IMR-90 (cell line): ENCODE results near the gene POLR1A. TPM values are rescaled to one million over a fixed set of nuclear protein-coding genes. Genes with fewer than 3 reads are reported as not detected.

Source experiments
- ATAC-seq: fragments of 200-7000 bp; cut with Tn5 transposase; 2 replicates; pipeline ENCODE4 v1.9.1; 2020; ENCODE audit warnings: low read depth, mild to moderate bottlenecking, moderate library complexity
- BruUV-seq: library from RNA; stranded (reverse); fragments of 400-500 nt; replicated peaks from 2 replicates; lab custom pipeline; 2021; lab: Mats Ljungman, UMichigan
- CTCF ChIA-PET: fragments of 300-600 bp; formaldehyde crosslinking; extraction: SDS; loops from one replicate; lab custom pipeline; 2021; ENCODE audit warnings: antibody characterized with exemption; lab: Yijun Ruan, JAX
- POLR2A ChIA-PET: fragments of 300-600 bp; sonication (Branson Sonifier 250); formaldehyde crosslinking; loops from one replicate; lab custom pipeline; 2022; ENCODE audit warnings: antibody characterized with exemption; ENCODE audit not compliant: unreplicated experiment; lab: Charles Lee
- DNase-seq: peaks from one replicate; pipeline ENCODE4 v3.0.0; 2013
- H2AFZ ChIP-seq: replicated peaks from 2 replicates; pipeline ENCODE3; 2013; ENCODE audit warnings: low read length, mild to moderate bottlenecking; ENCODE audit not compliant: poor library complexity
- H2AK5ac ChIP-seq: 2 replicates; pipeline ENCODE4 v1.6.1; 2013; ENCODE audit warnings: low read depth, low read length, inconsistent platforms
- H2AK9ac ChIP-seq: replicated peaks from 2 replicates; pipeline ENCODE3; 2013; ENCODE audit warnings: mild to moderate bottlenecking, low read depth, low read length, moderate library complexity; ENCODE audit not compliant: poor library complexity
- H2BK120ac ChIP-seq: 2 replicates; pipeline ENCODE4 v1.6.1; 2013; ENCODE audit warnings: low read depth, low read length, inconsistent platforms
- H2BK15ac ChIP-seq: 3 replicates; pipeline ENCODE4 v1.6.1; 2013; ENCODE audit warnings: low read depth, low read length, inconsistent platforms
- H2BK20ac ChIP-seq: 2 replicates; pipeline ENCODE4 v1.6.1; 2013; ENCODE audit warnings: low read depth, mild to moderate bottlenecking, inconsistent platforms, low read length, moderate library complexity
- H2BK5ac ChIP-seq: 2 replicates; pipeline ENCODE4 v1.6.1; 2013; ENCODE audit warnings: mild to moderate bottlenecking, low read depth, low read length, inconsistent platforms; ENCODE audit not compliant: poor library complexity, severe bottlenecking
- H3K14ac ChIP-seq: replicated peaks from 2 replicates; pipeline ENCODE4 v1.6.1; 2013; ENCODE audit warnings: low read depth, low read length, inconsistent platforms
- H3K18ac ChIP-seq: 2 replicates; pipeline ENCODE4 v1.6.1; 2013; ENCODE audit warnings: low read depth, low read length, control low read depth
- H3K23ac ChIP-seq: 2 replicates; pipeline ENCODE4 v1.6.1; 2013; ENCODE audit warnings: low read depth, low read length, inconsistent platforms
- H3K27ac ChIP-seq: 2 replicates; pipeline ENCODE4 v1.5.1; 2013; ENCODE audit warnings: mild to moderate bottlenecking, control low read depth, low read length; ENCODE audit not compliant: insufficient read depth
- H3K27me3 ChIP-seq: 2 replicates; pipeline ENCODE4 v1.6.1; 2013; ENCODE audit warnings: low read length; ENCODE audit not compliant: control insufficient read depth, insufficient read depth
- H3K36me3 ChIP-seq: 2 replicates; pipeline ENCODE4 v1.6.1; 2013; ENCODE audit warnings: low read length, mixed read lengths; ENCODE audit not compliant: control insufficient read depth, insufficient read depth
- H3K4ac ChIP-seq: 2 replicates; pipeline ENCODE4 v1.6.1; 2013; ENCODE audit warnings: low read depth, low read length, inconsistent platforms
- H3K4me1 ChIP-seq: 2 replicates; pipeline ENCODE4 v1.6.1; 2013; ENCODE audit warnings: low read length, mixed read lengths; ENCODE audit not compliant: control insufficient read depth, insufficient read depth
- H3K4me2 ChIP-seq: 2 replicates; pipeline ENCODE4 v1.6.1; 2013; ENCODE audit warnings: low read depth, mild to moderate bottlenecking, control low read depth, low read length, moderate library complexity
- H3K4me3 ChIP-seq: 2 replicates; pipeline ENCODE4 v1.5.1; 2013; ENCODE audit warnings: low read depth, mild to moderate bottlenecking, control low read depth, low read length, moderate library complexity; ENCODE audit not compliant: insufficient read depth
- H3K56ac ChIP-seq: 2 replicates; pipeline ENCODE4 v1.6.1; 2013; ENCODE audit warnings: low read length, inconsistent platforms; ENCODE audit not compliant: insufficient read depth; ENCODE audit errors: extremely low read depth
- H3K79me1 ChIP-seq, 2 experiments: 2 replicates each; pipeline ENCODE4 v1.6.1; 2013; ENCODE audit warnings: low read length in 2 of 2, inconsistent platforms in 1 of 2, low read depth in 1 of 2
- H3K9ac ChIP-seq: 2 replicates; pipeline ENCODE4 v1.6.1; 2013; ENCODE audit warnings: low read depth, low read length, control low read depth
- H3K9me1 ChIP-seq: 2 replicates; pipeline ENCODE4 v1.6.1; 2013; ENCODE audit warnings: low read length, inconsistent platforms; ENCODE audit not compliant: insufficient read depth
- H3K9me3 ChIP-seq: 2 replicates; pipeline ENCODE4 v1.6.1; 2013; ENCODE audit warnings: low read length; ENCODE audit not compliant: control insufficient read depth, insufficient read depth
- H4K20me1 ChIP-seq: 2 replicates; pipeline ENCODE4 v1.6.1; 2013; ENCODE audit warnings: low read length, inconsistent platforms; ENCODE audit not compliant: insufficient read depth
- H4K5ac ChIP-seq: 2 replicates; pipeline ENCODE4 v1.6.1; 2013; ENCODE audit warnings: mild to moderate bottlenecking, low read depth, low read length, control low read depth
- H4K8ac ChIP-seq, 2 experiments: 2 replicates each; pipeline ENCODE4 v1.6.1; 2013; ENCODE audit warnings: low read depth in 2 of 2, low read length in 2 of 2, control low read depth in 1 of 2, inconsistent platforms in 1 of 2
- H4K91ac ChIP-seq: 2 replicates; pipeline ENCODE4 v1.6.1; 2013; ENCODE audit warnings: low read depth, low read length, inconsistent platforms; ENCODE audit not compliant: insufficient read depth
- BHLHE40 ChIP-seq: fragments of 150-350 bp; IDR thresholded peaks from 2 replicates; pipeline ENCODE4 v1.6.1; 2016; ENCODE audit warnings: mild to moderate bottlenecking, low read depth, low read length
- CEBPB ChIP-seq: IDR thresholded peaks from 2 replicates; pipeline ENCODE4 v1.6.1; 2012; ENCODE audit warnings: low read depth, low read length, improper control_type of control experiment
- ELK1 ChIP-seq: fragments of 150-350 bp; IDR thresholded peaks from 2 replicates; pipeline ENCODE4 v1.6.1; 2016; ENCODE audit warnings: low read depth, mild to moderate bottlenecking, low read length, moderate library complexity, borderline replicate concordance
- FOS ChIP-seq: fragments of 150-350 bp; IDR thresholded peaks from 2 replicates; pipeline ENCODE4 v1.6.1; 2016; ENCODE audit warnings: low read depth, low read length
- MAZ ChIP-seq: IDR thresholded peaks from 2 replicates; pipeline ENCODE4 v1.6.1; 2012; ENCODE audit warnings: low read depth, mild to moderate bottlenecking, low read length, improper control_type of control experiment, moderate library complexity, borderline replicate concordance
- MXI1 ChIP-seq: IDR thresholded peaks from 2 replicates; pipeline ENCODE4 v1.6.1; 2012; ENCODE audit warnings: low read depth, mild to moderate bottlenecking, low read length, moderate library complexity, borderline replicate concordance
- NFE2L2 ChIP-seq: fragments of 150-350 bp; IDR thresholded peaks from 2 replicates; pipeline ENCODE4 v1.6.1; 2016; ENCODE audit warnings: low read depth, mild to moderate bottlenecking, low read length
- POLR2A ChIP-seq: IDR thresholded peaks from 2 replicates; pipeline ENCODE4 v1.6.1; 2012; ENCODE audit warnings: mild to moderate bottlenecking, low read depth, low read length
- RCOR1 ChIP-seq: IDR thresholded peaks from 2 replicates; pipeline ENCODE4 v1.6.1; 2012; ENCODE audit warnings: mild to moderate bottlenecking, low read length, improper control_type of control experiment; ENCODE audit not compliant: insufficient replicate concordance
- RFX5 ChIP-seq: IDR thresholded peaks from 2 replicates; pipeline ENCODE4 v1.8.0; 2012; ENCODE audit warnings: low read depth, mild to moderate bottlenecking, low read length, moderate library complexity
- SMC3 ChIP-seq: fragments of 150-350 bp; IDR thresholded peaks from 2 replicates; pipeline ENCODE4 v1.6.1; 2016; ENCODE audit warnings: low read depth, mild to moderate bottlenecking, antibody characterized with exemption, low read length, moderate library complexity
- USF2 ChIP-seq: fragments of 150-350 bp; IDR thresholded peaks from 2 replicates; pipeline ENCODE4 v1.6.1; 2017; ENCODE audit warnings: mild to moderate bottlenecking, antibody characterized with exemption, low read length, low read depth
- WGBS, 2 experiments: methylation state at CpG; one replicate each; pipeline versions ENCODE4 v1.1.5 to v1.1.7; 2013; ENCODE audit warnings: missing lambda C conversion rate in 2 of 2; ENCODE audit not compliant: insufficient read length in 1 of 2; ENCODE audit errors: extremely low coverage in 2 of 2; 5-methylcytosine and 5-hydroxymethylcytosine counted together
- dilution Hi-C: fragments of 300-500 bp; cut with HindIII; formaldehyde crosslinking; loops from one replicate; pipeline ENCODE4 v1.14.3; 2018; ENCODE audit warnings: low sequenced_read_pairs; ENCODE audit not compliant: unreplicated experiment
- in situ Hi-C: fragments of 300-500 bp; cut with MboI; formaldehyde crosslinking; loops from 3 replicates; pipeline ENCODE4 v1.14.3; 2019; ENCODE audit warnings: low sequenced_read_pairs, inconsistent platforms, mixed read lengths
- intact Hi-C: fragments of 100-400 bp; cut with micrococcal nuclease; formaldehyde crosslinking; loops from 2 replicates; pipeline ENCODE4 v1.10.0; 2022
- polyA plus RNA-seq, 3 experiments: library from polyadenylated mRNA; depleted of rRNA; stranded (reverse); fragments of >200 nt; gene quantifications; 2 replicates each; pipeline ENCODE4 v1.2.3, GENCODE V29; 2012; ENCODE audit warnings: low replicate concordance in 1 of 3
- total RNA-seq: library from RNA; depleted of rRNA; stranded (reverse); fragments of >200 nt; gene quantifications from 2 replicates; pipeline ENCODE4 v1.2.3, GENCODE V29; 2012

The POLR1A gene
- total and polyA plus RNA-seq, 2 of the 4 experiments (the other 2 are of a cell fraction): 7.6 to 27.4 TPM

GRCh38 chr2:86052265-86052664, 53.4 kb downstream of the POLR1A start:
- peaks cover 8% of the 10 kb centered on the region for H3K4me1 ChIP-seq
- ChIA-PET CTCF (no interaction called here), POLR2A (no interaction called here)
- H3K9me1 ChIP-seq: peaks cover 10% of the 10 kb centered on the region; the same call in 1 of the 2 replicates
- H3K4me2 ChIP-seq: no peak overlapping the region
- H3K18ac ChIP-seq: no peak overlapping the region
- DNase-seq (no peak), ATAC-seq (no peak)
- no TSS peak for BruUV-seq
- no peak overlapping the region for H3K4ac ChIP-seq
- no peak overlapping the region for H2AK5ac ChIP-seq
- H3K4me3 ChIP-seq: no peak overlapping the region
- H2AK9ac ChIP-seq: no peak overlapping the region
- WGBS, 2 experiments: 100% methylated on average over 1 of the region's 6 CpGs; no CpG with 5 or more reads in 1 of the 2 experiments
- intact Hi-C loops: no loop called here
- no peak overlapping the region for H2BK5ac ChIP-seq
- H2BK120ac ChIP-seq: no peak overlapping the region
- H3K56ac ChIP-seq: no peak overlapping the region
- in situ Hi-C loops: no loop called here
- no peak overlapping the region for H3K23ac ChIP-seq
- H3K14ac ChIP-seq: no peak overlapping the region
- no peak overlapping the region for H2BK15ac ChIP-seq
- H4K8ac ChIP-seq: no peak overlapping the region
- H3K27me3 ChIP-seq: no peaks in the 10 kb centered on the region
- H3K36me3 ChIP-seq: peaks cover 46% of the 10 kb centered on the region
- no peak overlapping the region for H2AFZ ChIP-seq
- no peak overlapping the region for H3K9ac ChIP-seq
- H3K9me3 ChIP-seq: no peaks in the 10 kb centered on the region
- H3K79me1 ChIP-seq: peaks cover 2 to 5% of the 10 kb centered on the region in 2 experiments; a peak in 1 of 4 replicates
- H4K20me1 ChIP-seq: no peaks in the 10 kb centered on the region
- dilution Hi-C loops: no loop called here
- H4K5ac ChIP-seq: no peak overlapping the region
- no peak overlapping the region for H2BK20ac ChIP-seq
- no peak overlapping the region for H4K91ac ChIP-seq
- no peak overlapping the region for H3K27ac ChIP-seq
- no peak for TF ChIP-seq SMC3
- no peak for TF ChIP-seq MXI1
- no peak for TF ChIP-seq BHLHE40
- no peak for TF ChIP-seq NFE2L2
- TF ChIP-seq USF2: no peak
- no peak for TF ChIP-seq FOS
- TF ChIP-seq RFX5: no peak
- TF ChIP-seq CEBPB: no peak
- TF ChIP-seq RCOR1: no peak
- TF ChIP-seq MAZ: no peak
- no peak for TF ChIP-seq POLR2A
- TF ChIP-seq ELK1: no peak
